Myocyte (in vitro differentiated cells): Measurements from ENCODE around the gene RFNG. TPM values are rescaled to one million over a fixed set of nuclear protein-coding genes. Genes with fewer than 3 reads are reported as not detected.

Source experiments
- DNase-seq: peaks from one replicate; pipeline ENCODE4 v3.0.0-alpha.2; 2012; ENCODE audit warnings: low read depth
- total RNA-seq: library from RNA; depleted of rRNA; stranded (reverse); fragments of >200 nt; gene quantifications from 2 replicates; pipeline ENCODE4 v1.2.3, GENCODE V29; 2014

Gene RFNG
- total RNA-seq, 1 donor from 2014 or later: 45.4 TPM

GRCh38 chr17:82079001-82079677, 27.5 kb upstream of the RFNG start:
- no peak for DNase-seq

- DNase-seq: no peak
Measured at GRCh38 chr17:82078433-82078832, 26.8 kb upstream of the RFNG start.

- no peak for DNase-seq
Measured at GRCh38 chr17:82077617-82078358, 26.2 kb upstream of the RFNG start.

- peak; percentile 47 for DNase-seq
Measured at GRCh38 chr17:82076785-82077591, 25.4 kb upstream of the RFNG start.

GRCh38 chr17:82076018-82076784, 24.6 kb upstream of the RFNG start:
- DNase-seq: no peak

GRCh38 chr17:82073446-82073845, 21.8 kb upstream of the RFNG start:
- DNase-seq: no peak

- DNase-seq: no peak
Measured at GRCh38 chr17:82072827-82073226, 21.2 kb upstream of the RFNG start.

- DNase-seq: no peak
Measured at GRCh38 chr17:82070611-82071010, 19.0 kb upstream of the RFNG start.

- DNase-seq: peak; percentile 61
Measured at GRCh38 chr17:82065638-82066303, 14.2 kb upstream of the RFNG start, which contains the start of gene DUS1L. Gene DUS1L (minus strand): TSS chr17:82065804. CDS start chr17:82065059, 745 bp downstream.

- DNase-seq: peak; percentile 29
Measured at GRCh38 chr17:82065193-82065637, 13.6 kb upstream of the RFNG start.

GRCh38 chr17:82064433-82065192, 13.0 kb upstream of the RFNG start:
- DNase-seq: no peak

GRCh38 chr17:82063424-82064415, 12.1 kb upstream of the RFNG start:
- DNase-seq: no peak

- DNase-seq: no peak
Measured at GRCh38 chr17:82062984-82063368, 11.4 kb upstream of the RFNG start.

GRCh38 chr17:82062076-82062983, 10.7 kb upstream of the RFNG start:
- DNase-seq: no peak

GRCh38 chr17:82061047-82061925, 9.7 kb upstream of the RFNG start:
- DNase-seq: no peak

- DNase-seq: no peak
Measured at GRCh38 chr17:82060614-82061013, 9.0 kb upstream of the RFNG start.
